DND-41 (cell line): ENCODE measurements around the gene FAM13A.

ENCODE experiments used
- ATAC-seq: fragments of 200-7000 bp; cut with Tn5 transposase; 3 replicates; pipeline ENCODE4 v1.9.1; 2021; ENCODE audit warnings: low read depth; ENCODE audit not compliant: insufficient read depth
- DNase-seq: peaks from one replicate; pipeline ENCODE4 v3.0.0-alpha.2; 2020
- H2AFZ ChIP-seq: 2 replicates; pipeline ENCODE4 v1.6.0; 2012; ENCODE audit warnings: low read depth, low read length
- H3K27ac ChIP-seq: 2 replicates; pipeline ENCODE4 v1.5.1; 2012; ENCODE audit warnings: low read length, inconsistent platforms
- H3K27me3 ChIP-seq: fragments of 200-600 bp; sonication (generic); 2 replicates; pipeline ENCODE4 v1.6.0; 2012; ENCODE audit warnings: low read length, mild to moderate bottlenecking, inconsistent platforms; ENCODE audit not compliant: insufficient read depth, poor library complexity
- H3K36me3 ChIP-seq: 2 replicates; pipeline ENCODE4 v1.5.1; 2012; ENCODE audit warnings: low read length, inconsistent platforms; ENCODE audit not compliant: insufficient read depth
- H3K4me1 ChIP-seq: 2 replicates; pipeline ENCODE4 v1.5.1; 2012; ENCODE audit warnings: mild to moderate bottlenecking, low read length; ENCODE audit not compliant: insufficient read depth
- H3K4me2 ChIP-seq: 2 replicates; pipeline ENCODE4 v1.6.0; 2012; ENCODE audit warnings: mild to moderate bottlenecking, moderate library complexity, low read length, inconsistent platforms; ENCODE audit not compliant: insufficient read depth
- H3K4me3 ChIP-seq, 2 experiments: fragments of 200-600 bp in 1 of 2; shearing (Covaris generic) in 1 of 2; 2 replicates each; pipeline ENCODE4 v1.5.1; 2012 to 2016; ENCODE audit warnings: inconsistent platforms in 2 of 2, low read length in 2 of 2, mild to moderate bottlenecking in 2 of 2, low read depth in 1 of 2, moderate library complexity in 1 of 2
- H3K79me2 ChIP-seq: 2 replicates; pipeline ENCODE4 v1.6.0; 2012; ENCODE audit warnings: low read length, inconsistent platforms; ENCODE audit not compliant: insufficient read depth
- H3K9ac ChIP-seq: 2 replicates; pipeline ENCODE4 v1.6.0; 2012; ENCODE audit warnings: low read depth, mild to moderate bottlenecking, inconsistent platforms, low read length, moderate library complexity
- H3K9me3 ChIP-seq: 2 replicates; pipeline ENCODE4 v1.5.1; 2012; ENCODE audit warnings: low read length, moderate library complexity, mild to moderate bottlenecking, inconsistent platforms; ENCODE audit not compliant: insufficient read depth, severe bottlenecking
- H4K20me1 ChIP-seq: 2 replicates; pipeline ENCODE4 v1.6.0; 2012; ENCODE audit warnings: low read length; ENCODE audit not compliant: insufficient read depth
- EZH2 ChIP-seq: IDR thresholded peaks from 3 replicates; pipeline ENCODE4 v1.6.1; 2012; ENCODE audit warnings: borderline replicate concordance, low read depth, mild to moderate bottlenecking, moderate library complexity, low read length, inconsistent platforms; ENCODE audit not compliant: severe bottlenecking
- TF ChIP-seq, protein P1 (sequence below): IDR thresholded peaks from 2 replicates; pipeline ENCODE4 v1.5.1; 2012; ENCODE audit warnings: borderline replicate concordance, low read length, moderate library complexity, mild to moderate bottlenecking; ENCODE audit not compliant: poor library complexity, severe bottlenecking; ENCODE audit errors: extremely low read depth

Gene FAM13A

DNA sequence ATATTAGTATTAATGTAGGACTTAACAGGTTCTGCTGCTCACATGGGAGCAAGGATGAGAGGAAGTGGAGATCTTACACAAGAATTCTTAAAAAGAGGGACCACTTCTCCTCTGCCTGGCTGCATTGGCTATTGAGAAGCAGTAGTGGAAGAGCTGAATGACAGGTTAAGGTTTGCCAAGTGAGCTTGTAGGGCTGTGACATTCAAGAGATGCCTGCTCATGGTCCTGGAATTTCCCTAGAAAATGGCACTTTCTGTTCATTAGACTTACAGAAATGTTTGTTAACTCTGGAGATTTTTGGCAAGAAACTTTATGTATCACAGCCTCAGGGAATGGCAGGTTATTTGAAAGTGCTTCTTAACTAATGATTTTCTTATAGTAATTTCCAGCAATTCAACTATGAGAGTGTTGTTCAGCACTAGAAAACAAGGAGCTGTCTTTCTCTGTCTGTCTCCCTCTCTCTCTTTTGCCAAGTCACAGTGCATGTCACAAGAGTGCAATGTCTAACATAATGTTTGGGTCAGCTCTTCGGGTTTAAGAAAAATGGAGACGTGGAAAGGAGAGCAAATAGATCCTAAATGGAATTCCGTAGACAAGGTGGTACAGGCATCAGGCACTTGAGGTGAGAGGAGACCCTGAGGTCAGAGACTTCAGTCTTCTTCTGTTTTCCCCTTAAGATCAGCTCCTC is 351.0 kb downstream of the FAM13A start:
- Histone ChIP-seq H3K36me3 (peaks cover 38% of the 10 kb centered on the region), H2AFZ (no peak overlapping the region), H3K9me3 (no peaks in the 10 kb centered on the region), H3K9ac (no peak overlapping the region), H3K4me3 (no peak overlapping the region), H3K4me2 (no peak overlapping the region), H3K27me3 (no peaks in the 10 kb centered on the region), H4K20me1 (no peaks in the 10 kb centered on the region), H3K79me2 (no peaks in the 10 kb centered on the region), H3K27ac (no peak overlapping the region), H3K4me1 (no peaks in the 10 kb centered on the region)
- ATAC-seq (no peak), DNase-seq (no peak)
- TF ChIP-seq EZH2 = no peak
- TF ChIP-seq, protein P1, sequence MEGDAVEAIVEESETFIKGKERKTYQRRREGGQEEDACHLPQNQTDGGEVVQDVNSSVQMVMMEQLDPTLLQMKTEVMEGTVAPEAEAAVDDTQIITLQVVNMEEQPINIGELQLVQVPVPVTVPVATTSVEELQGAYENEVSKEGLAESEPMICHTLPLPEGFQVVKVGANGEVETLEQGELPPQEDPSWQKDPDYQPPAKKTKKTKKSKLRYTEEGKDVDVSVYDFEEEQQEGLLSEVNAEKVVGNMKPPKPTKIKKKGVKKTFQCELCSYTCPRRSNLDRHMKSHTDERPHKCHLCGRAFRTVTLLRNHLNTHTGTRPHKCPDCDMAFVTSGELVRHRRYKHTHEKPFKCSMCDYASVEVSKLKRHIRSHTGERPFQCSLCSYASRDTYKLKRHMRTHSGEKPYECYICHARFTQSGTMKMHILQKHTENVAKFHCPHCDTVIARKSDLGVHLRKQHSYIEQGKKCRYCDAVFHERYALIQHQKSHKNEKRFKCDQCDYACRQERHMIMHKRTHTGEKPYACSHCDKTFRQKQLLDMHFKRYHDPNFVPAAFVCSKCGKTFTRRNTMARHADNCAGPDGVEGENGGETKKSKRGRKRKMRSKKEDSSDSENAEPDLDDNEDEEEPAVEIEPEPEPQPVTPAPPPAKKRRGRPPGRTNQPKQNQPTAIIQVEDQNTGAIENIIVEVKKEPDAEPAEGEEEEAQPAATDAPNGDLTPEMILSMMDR = no peak

DNA sequence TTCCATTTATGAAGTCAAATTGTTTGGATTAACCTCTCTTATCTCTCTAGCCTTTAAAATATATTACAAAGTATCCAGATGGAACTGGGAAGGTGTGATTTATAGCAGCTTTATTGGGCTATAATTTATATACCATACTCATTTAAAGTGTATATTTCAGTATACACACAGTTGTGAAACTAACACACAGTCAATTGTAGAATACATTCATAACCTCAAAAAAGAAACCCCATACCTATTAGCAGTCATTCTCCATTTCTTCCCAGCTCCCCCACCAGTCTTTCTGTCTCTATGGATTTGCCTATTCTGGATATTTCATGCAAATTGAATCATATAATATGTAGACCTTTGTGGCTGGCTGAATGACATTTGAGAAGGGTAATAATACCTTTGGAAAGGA is 351.8 kb downstream of the FAM13A start:
- Histone ChIP-seq H2AFZ (no peak overlapping the region), H4K20me1 (no peaks in the 10 kb centered on the region), H3K4me2 (no peak overlapping the region)

DNA sequence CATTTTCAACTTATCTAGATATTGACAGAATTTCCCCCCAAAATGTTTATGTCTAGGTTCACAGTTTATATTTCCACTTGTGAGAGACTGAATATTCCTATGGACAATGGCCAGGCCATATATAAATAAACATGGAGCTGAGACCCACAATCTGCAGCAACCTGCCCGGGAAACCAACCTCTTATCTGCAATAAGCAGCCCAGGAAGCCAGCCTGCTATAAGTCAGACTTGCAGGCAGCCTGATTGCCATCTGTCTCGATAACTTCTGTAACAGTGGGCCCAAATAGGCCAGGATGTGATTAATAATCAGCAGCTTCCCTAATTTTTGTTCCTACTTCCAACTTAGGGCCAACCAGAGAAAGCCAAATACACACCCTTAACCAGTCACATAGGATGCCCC is 354.2 kb downstream of the FAM13A start:
- no peak overlapping the region for H3K27ac ChIP-seq
- no peak overlapping the region for H2AFZ ChIP-seq
- peaks cover 38% of the 10 kb centered on the region for H3K36me3 ChIP-seq
- no peaks in the 10 kb centered on the region for H3K79me2 ChIP-seq
- no peak overlapping the region for H3K9ac ChIP-seq
- H3K4me3 ChIP-seq = no peak overlapping the region
- DNase-seq (no peak), ATAC-seq (no peak)
- H4K20me1 ChIP-seq = no peaks in the 10 kb centered on the region
- H3K4me2 ChIP-seq = no peak overlapping the region
- no peaks in the 10 kb centered on the region for H3K9me3 ChIP-seq
- TF ChIP-seq EZH2 = no peak
- TF ChIP-seq, protein P1 = no peak
- H3K4me1 ChIP-seq = no peaks in the 10 kb centered on the region
- H3K27me3 ChIP-seq = no peaks in the 10 kb centered on the region

More for the DNA sequence above, 351.8 kb downstream of the FAM13A start:
- peaks cover 32% of the 10 kb centered on the region for H3K36me3 ChIP-seq
- no peak overlapping the region for H3K9ac ChIP-seq
- no peak overlapping the region for H3K4me3 ChIP-seq
- ATAC-seq = no peak
- no peaks in the 10 kb centered on the region for H3K79me2 ChIP-seq
- no peak for DNase-seq
- no peak overlapping the region for H3K27ac ChIP-seq
- no peaks in the 10 kb centered on the region for H3K9me3 ChIP-seq
- no peaks in the 10 kb centered on the region for H3K27me3 ChIP-seq
- TF ChIP-seq EZH2 = no peak
- TF ChIP-seq, protein P1 = no peak
- H3K4me1 ChIP-seq = no peaks in the 10 kb centered on the region
